ENCODE data around the gene FN1.
A peak's percentile ranks its signal among the peaks of the same experiment; 100 is the strongest.

FN1 gene

GRCh38 chr2:215324811-215325210 is 111.1 kb downstream of the FN1 start:
- no peak for DNase-seq

- no peak for DNase-seq
Measured at GRCh38 chr2:215320679-215321078, 115.2 kb downstream of the FN1 start.

GRCh38 chr2:215320102-215320501 is 115.8 kb downstream of the FN1 start:
- no peak for DNase-seq

GRCh38 chr2:215319500-215319899 is 116.4 kb downstream of the FN1 start:
- no peak for DNase-seq

- DNase-seq = no peak
Measured at GRCh38 chr2:215316336-215316735, 119.5 kb downstream of the FN1 start.

- no peak for DNase-seq
Measured at GRCh38 chr2:215315301-215315700, 120.6 kb downstream of the FN1 start.

GRCh38 chr2:215314896-215315295 is 121.0 kb downstream of the FN1 start:
- DNase-seq = no peak

GRCh38 chr2:215313255-215313613 is 122.6 kb downstream of the FN1 start:
- DNase-seq = no peak

- peak; percentile 92 to 94 for DNase-seq
Measured at GRCh38 chr2:215311625-215312396, 124.1 kb downstream of the FN1 start, which contains the start of gene ATIC. ATIC (plus strand) TSS chr2:215312059; CDS start chr2:215312143, 84 bp downstream.

GRCh38 chr2:215311259-215311624 is 124.6 kb downstream of the FN1 start:
- peak; percentile 18 to 20 for DNase-seq

Measured in stimulated activated CD4-positive, alpha-beta T cell treated with anti-CD3 and anti-CD28 coated beads, Interleukin-2, amount 100 ng/mL, for 24 hours (primary cell).